GM21619 (cell line): ENCODE results near the gene NPM1.

Experiments used
- ATAC-seq: cut with Tn5 transposase; IDR thresholded peaks from one replicate; pipeline ENCODE4 v1.9.1; 2021; ENCODE audit not compliant: unreplicated experiment

Gene NPM1

GRCh38 chr5:171426680-171427079, 39.0 kb downstream of the NPM1 start:
- ATAC-seq = no peak

GRCh38 chr5:171427318-171428167, 39.9 kb downstream of the NPM1 start:
- ATAC-seq = no peak

- ATAC-seq = no peak
These were observed 40.6 kb downstream of the NPM1 start for GRCh38 chr5:171428168-171428696.

GRCh38 chr5:171428809-171429542, 41.3 kb downstream of the NPM1 start:
- ATAC-seq = no peak

GRCh38 chr5:171429543-171429910, 41.9 kb downstream of the NPM1 start:
- no peak for ATAC-seq

- no peak for ATAC-seq
These were observed 43.7 kb downstream of the NPM1 start for GRCh38 chr5:171431251-171431777.

GRCh38 chr5:171432076-171432475, 44.4 kb downstream of the NPM1 start:
- no peak for ATAC-seq

GRCh38 chr5:171432583-171433351, 45.1 kb downstream of the NPM1 start:
- ATAC-seq = no peak

GRCh38 chr5:171433352-171433698, 45.7 kb downstream of the NPM1 start:
- no peak for ATAC-seq

GRCh38 chr5:171433982-171434676, 46.5 kb downstream of the NPM1 start:
- no peak for ATAC-seq

GRCh38 chr5:171434874-171435273, 47.2 kb downstream of the NPM1 start:
- ATAC-seq = no peak

GRCh38 chr5:171435908-171436307, 48.3 kb downstream of the NPM1 start:
- no peak for ATAC-seq

- ATAC-seq = no peak
These were observed 49.2 kb downstream of the NPM1 start for GRCh38 chr5:171436804-171437285.

GRCh38 chr5:171437286-171437821, 49.7 kb downstream of the NPM1 start:
- no peak for ATAC-seq

GRCh38 chr5:171438738-171439137, 51.1 kb downstream of the NPM1 start:
- ATAC-seq = no peak

- no peak for ATAC-seq
These were observed 53.7 kb downstream of the NPM1 start for GRCh38 chr5:171441246-171441791.

GRCh38 chr5:171442287-171443042, 54.8 kb downstream of the NPM1 start:
- peak; percentile 50 for ATAC-seq

GRCh38 chr5:171444582-171444981, 56.9 kb downstream of the NPM1 start:
- ATAC-seq = no peak
